Adrenal gland (tissue), 5 donors: ENCODE results near the gene CDC42.

ENCODE experiments used
- CTCF ChIP-seq, 6 experiments: fragments of 450-650 bp in 4 of 6; fragments of 200-600 bp in 2 of 6; sonication (generic) in 1 of 6; IDR thresholded peaks; 1 replicate in 5 of 6; 2 replicates in 1 of 6; pipeline versions ENCODE4 v1.5.1 to v1.8.0; 2016 to 2021; ENCODE audit warnings: antibody characterized with exemption in 6 of 6, mild to moderate bottlenecking in 2 of 6, moderate library complexity in 1 of 6
- POLR2A ChIP-seq, 2 donors: fragments of 450-650 bp; IDR thresholded peaks; one replicate each; pipeline ENCODE4 v1.6.1; 2017; ENCODE audit warnings: antibody characterized with exemption in 2 of 2, mild to moderate bottlenecking in 2 of 2, moderate library complexity in 1 of 2
- donor health status: DM: no; HTN: no; CAD: no.

GRCh38 chr1:22131062-22131461 is 78.6 kb downstream of the CDC42 start:
- TF ChIP-seq CTCF (IDR thresholded peaks at IDR 0.05) (no peak), POLR2A (IDR thresholded peaks at IDR 0.05) (no peak)
